ENCODE data around the gene TMEM89. TPM values are rescaled to one million over a fixed set of nuclear protein-coding genes. Genes with fewer than 3 reads are reported as not detected.

Gene TMEM89
- total and polyA plus RNA-seq, 2 of the 4 experiments (the other 2 are of a cell fraction), result 0.15 TPM; not detected in 1

- Histone ChIP-seq H2AK5ac (ENCODE audit: low read depth, low read length) (peak overlapping the region; percentile 87), H3K18ac (ENCODE audit: low read depth, low read length) (peak overlapping the region; percentile 5; the same call in 1 of the 2 replicates), H4K5ac (ENCODE audit: low read depth, low read length) (peak overlapping the region; percentile 14; the same call in 1 of the 2 replicates), H2AFZ (replicated peaks; ENCODE audit: low read length, poor library complexity) (peak overlapping the region; percentile 100), H3K9me3 (ENCODE audit: control insufficient read depth, insufficient read depth, low read length) (no peaks in the 10 kb centered on the region), H2BK20ac (ENCODE audit: low read depth, low read length) (0 out of 2 replicates have a peak overlapping the region, but pooled peaks have one; percentile 23), H3K4me1 (ENCODE audit: control insufficient read depth, insufficient read depth, low read length) (peaks cover 18% of the 10 kb centered on the region), H3K27me3 (ENCODE audit: control insufficient read depth, insufficient read depth, low read length) (no peaks in the 10 kb centered on the region), H3K4me2 (ENCODE audit: low read depth, low read length) (peak overlapping the region; percentile 81), H2BK120ac (ENCODE audit: low read depth, low read length) (peak overlapping the region; percentile 74), H3K9me1 (ENCODE audit: insufficient read depth, low read length) (peaks cover 8% of the 10 kb centered on the region), H3K56ac (ENCODE audit: extremely low read depth, insufficient read depth, low read length) (peak overlapping the region; percentile 39; the same call in 1 of the 2 replicates), H3K23ac (ENCODE audit: low read depth, low read length) (peak overlapping the region; percentile 66), H3K4me3 (ENCODE audit: insufficient read depth, low read depth, low read length) (peak overlapping the region; percentile 83), H3K4ac (ENCODE audit: low read depth, low read length) (peak overlapping the region; percentile 73), H3K27ac (ENCODE audit: insufficient read depth, low read length) (peak overlapping the region; percentile 77), H3K9ac (ENCODE audit: low read depth, low read length) (peak overlapping the region; percentile 59), H3K36me3 (ENCODE audit: control insufficient read depth, insufficient read depth, low read length) (peaks cover 30% of the 10 kb centered on the region), H4K91ac (ENCODE audit: insufficient read depth, low read depth, low read length) (peak overlapping the region; percentile 90), H2BK5ac (ENCODE audit: low read depth, low read length, poor library complexity, severe bottlenecking) (peak overlapping the region; percentile 71), H3K79me1 (ENCODE audit: low read depth in 1 of 2, low read length in 2 of 2) (peaks cover 42 to 56% of the 10 kb centered on the region in 2 experiments; a peak in 3 of 4 replicates), H4K20me1 (ENCODE audit: insufficient read depth, low read length) (peaks cover 36% of the 10 kb centered on the region), H2BK15ac (ENCODE audit: low read depth, low read length) (peak overlapping the region; percentile 61; the same call in 1 of the 3 replicates), H2AK9ac (replicated peaks; ENCODE audit: low read depth, low read length, poor library complexity) (peak overlapping the region; percentile 99), H4K8ac (ENCODE audit: low read depth in 2 of 2, low read length in 2 of 2) (peak overlapping the region; percentile 71 to 82), H3K14ac (replicated peaks; ENCODE audit: low read depth, low read length) (peak overlapping the region; percentile 92)
- CTCF ChIA-PET, result interaction anchor here (0.6 to 2.2 kb wide), 12 partner anchors 10 to 196 kb away, joined by 3 to 6 read pairs (median 3); partner anchors contain the start of genes CCDC51, CELSR3, PFKFB4 and TMA7
- DNase-seq (no peak), ATAC-seq (ENCODE audit: low read depth) (no peak)
- dilution Hi-C loops (cut with HindIII; ENCODE audit: low sequenced_read_pairs, unreplicated experiment), result no loop called here
- in situ Hi-C loops (cut with MboI; ENCODE audit: low sequenced_read_pairs), result no loop called here
- no TSS peak for BruUV-seq (replicated peaks)
- intact Hi-C loops (cut with micrococcal nuclease), result loop anchor here (10.0 kb wide), 1 partner anchor 191 kb away; the partner anchor contains the start of genes ATRIP, CCDC51 and TMA7
- WGBS, 2 experiments (ENCODE audit: extremely low coverage in 2 of 2, insufficient read length in 1 of 2), result no CpG with 5 or more reads among the region's 10 CpGs
- POLR2A ChIA-PET (ENCODE audit: unreplicated experiment), result interaction anchor here (0.6 kb wide), 1 partner anchor 100 kb away, joined by 3 read pairs; no protein-coding TSS in a partner anchor
- no peak for TF ChIP-seq MAFK (IDR thresholded peaks at IDR 0.05; ENCODE audit: low read depth, low read length)
- no peak for TF ChIP-seq FOS (IDR thresholded peaks at IDR 0.05; ENCODE audit: low read depth, low read length)
- no peak for TF ChIP-seq RAD21 (IDR thresholded peaks at IDR 0.05; ENCODE audit: low read length)
- TF ChIP-seq MAZ (IDR thresholded peaks at IDR 0.05; ENCODE audit: borderline replicate concordance, low read depth, low read length), result no peak
- TF ChIP-seq ELK1 (IDR thresholded peaks at IDR 0.05; ENCODE audit: borderline replicate concordance, low read depth, low read length), result no peak
- TF ChIP-seq CHD1 (IDR thresholded peaks at IDR 0.05; ENCODE audit: low read depth, low read length), result no peak
- TF ChIP-seq, protein P1, sequence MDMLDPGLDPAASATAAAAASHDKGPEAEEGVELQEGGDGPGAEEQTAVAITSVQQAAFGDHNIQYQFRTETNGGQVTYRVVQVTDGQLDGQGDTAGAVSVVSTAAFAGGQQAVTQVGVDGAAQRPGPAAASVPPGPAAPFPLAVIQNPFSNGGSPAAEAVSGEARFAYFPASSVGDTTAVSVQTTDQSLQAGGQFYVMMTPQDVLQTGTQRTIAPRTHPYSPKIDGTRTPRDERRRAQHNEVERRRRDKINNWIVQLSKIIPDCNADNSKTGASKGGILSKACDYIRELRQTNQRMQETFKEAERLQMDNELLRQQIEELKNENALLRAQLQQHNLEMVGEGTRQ (IDR thresholded peaks at IDR 0.05; ENCODE audit: low read depth, low read length), result no peak
- TF ChIP-seq, protein P2, sequence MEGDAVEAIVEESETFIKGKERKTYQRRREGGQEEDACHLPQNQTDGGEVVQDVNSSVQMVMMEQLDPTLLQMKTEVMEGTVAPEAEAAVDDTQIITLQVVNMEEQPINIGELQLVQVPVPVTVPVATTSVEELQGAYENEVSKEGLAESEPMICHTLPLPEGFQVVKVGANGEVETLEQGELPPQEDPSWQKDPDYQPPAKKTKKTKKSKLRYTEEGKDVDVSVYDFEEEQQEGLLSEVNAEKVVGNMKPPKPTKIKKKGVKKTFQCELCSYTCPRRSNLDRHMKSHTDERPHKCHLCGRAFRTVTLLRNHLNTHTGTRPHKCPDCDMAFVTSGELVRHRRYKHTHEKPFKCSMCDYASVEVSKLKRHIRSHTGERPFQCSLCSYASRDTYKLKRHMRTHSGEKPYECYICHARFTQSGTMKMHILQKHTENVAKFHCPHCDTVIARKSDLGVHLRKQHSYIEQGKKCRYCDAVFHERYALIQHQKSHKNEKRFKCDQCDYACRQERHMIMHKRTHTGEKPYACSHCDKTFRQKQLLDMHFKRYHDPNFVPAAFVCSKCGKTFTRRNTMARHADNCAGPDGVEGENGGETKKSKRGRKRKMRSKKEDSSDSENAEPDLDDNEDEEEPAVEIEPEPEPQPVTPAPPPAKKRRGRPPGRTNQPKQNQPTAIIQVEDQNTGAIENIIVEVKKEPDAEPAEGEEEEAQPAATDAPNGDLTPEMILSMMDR (conservative IDR thresholded peaks at IDR 0.05; ENCODE audit: low read depth, low read length), result no peak
- TF ChIP-seq MXI1 (IDR thresholded peaks at IDR 0.05; ENCODE audit: borderline replicate concordance, low read depth, low read length), result no peak
These were observed 14.6 kb upstream of the TMEM89 start for GRCh38 chr3:48636149-48636655.
